ENCODE measurements around the gene TET1.
"Not testable (repeated sequence)": the region's sequence is repeated elsewhere in the genome, so short reads cannot be mapped to it uniquely, and the experiment has no call there.

Gene TET1

DNA sequence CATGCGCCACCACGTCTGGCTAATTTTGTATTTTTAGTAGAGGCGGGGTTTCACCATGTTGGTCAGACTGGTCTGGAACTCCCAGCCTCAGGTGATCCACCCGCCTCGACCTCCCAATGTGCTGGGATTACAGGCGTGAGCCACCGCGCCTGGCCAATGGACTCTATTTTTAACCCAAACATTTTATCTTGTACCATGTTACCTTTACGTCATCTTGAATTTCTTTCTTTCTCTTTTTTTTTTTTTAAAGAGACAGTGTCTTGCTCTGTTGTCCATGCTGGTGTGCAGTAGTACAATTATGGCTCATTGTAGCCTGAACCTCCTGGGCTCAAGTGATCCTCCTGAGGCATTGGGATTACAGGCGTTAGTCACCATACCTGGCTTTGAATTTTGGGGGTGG is 57.6 kb downstream of the TET1 start:
- not testable (repeated sequence) for DNase-seq

DNA sequence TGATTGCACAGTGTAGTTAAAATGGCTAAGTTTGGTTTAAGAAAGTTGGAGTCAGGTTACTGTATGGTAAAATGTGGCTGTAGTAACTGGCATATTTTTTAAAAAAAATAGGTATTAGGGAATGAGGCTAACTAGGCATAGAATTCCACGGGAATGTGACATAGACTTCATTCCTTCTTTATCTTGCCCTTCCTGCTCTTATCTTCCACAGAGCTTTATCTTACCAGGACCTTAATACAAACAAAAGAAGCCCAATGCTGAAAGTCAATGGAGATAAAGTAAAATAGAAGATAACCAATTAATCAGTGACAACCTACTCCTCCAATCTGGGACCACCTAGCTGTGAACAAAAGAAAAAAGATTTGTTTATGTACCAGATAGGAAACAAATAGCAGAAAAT is 58.1 kb downstream of the TET1 start:
- DNase-seq: no peak

GRCh38 chr10:68619595-68619994 is 59.5 kb downstream of the TET1 start:
- DNase-seq: no peak

DNA sequence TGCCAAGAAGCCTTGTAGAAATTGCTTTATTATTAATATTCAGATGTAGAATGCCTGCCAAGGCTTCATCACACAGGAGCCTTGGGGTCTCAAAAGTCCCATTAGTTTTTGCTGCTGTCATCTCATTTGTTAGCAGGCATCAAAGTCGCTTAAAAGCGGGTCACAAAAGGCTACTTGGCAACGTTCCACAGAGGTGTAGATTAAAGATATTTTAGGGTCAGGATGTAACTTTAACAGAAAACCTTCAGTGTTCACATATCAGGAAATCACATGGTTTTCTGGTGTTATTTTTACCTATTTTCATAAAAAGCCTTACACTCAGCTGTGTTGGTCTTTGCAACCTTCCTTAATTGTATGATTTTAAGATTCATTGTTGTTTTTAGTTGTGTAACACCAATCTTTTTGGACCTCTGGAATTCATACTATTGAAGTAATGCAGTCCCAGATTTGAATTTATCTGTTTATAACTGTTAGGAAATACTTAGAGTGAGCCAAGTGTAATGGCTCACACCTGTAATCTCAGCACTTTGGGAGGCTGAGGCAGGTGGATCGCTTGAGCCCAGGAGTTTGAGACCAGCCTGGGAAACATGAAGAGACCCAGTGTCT is 65.3 kb downstream of the TET1 start:
- DNase-seq: no peak

DNA sequence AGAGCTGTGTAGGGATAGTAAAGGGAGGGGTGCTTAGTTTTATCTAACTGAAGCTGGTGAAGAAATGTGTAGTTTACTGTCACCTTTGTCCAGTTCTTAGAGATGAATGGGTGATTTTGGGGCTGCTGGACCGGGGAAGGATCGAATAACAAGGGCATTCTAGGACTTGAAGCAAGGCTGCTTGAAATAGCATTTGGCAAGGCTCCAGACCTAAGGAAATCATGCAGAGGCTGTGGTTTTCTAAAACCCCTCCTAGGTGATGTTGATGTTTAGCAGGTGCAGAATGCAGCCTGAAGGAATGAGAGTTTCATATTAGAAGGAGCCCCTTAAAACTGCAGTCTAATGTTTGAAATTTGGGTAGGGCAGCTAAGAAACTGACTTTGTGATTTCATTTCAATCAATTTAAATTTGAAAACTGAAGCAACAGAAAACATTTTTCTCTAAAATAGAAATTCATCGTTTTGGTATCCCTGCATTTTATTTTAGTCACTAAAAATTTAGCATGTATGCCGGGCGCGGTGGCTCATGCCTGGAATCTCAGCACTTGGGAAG is 68.5 kb downstream of the TET1 start:
- peak; percentile 21 for DNase-seq

- not testable (repeated sequence) for DNase-seq
These were observed 72.1 kb downstream of the TET1 start for GRCh38 chr10:68632271-68632560.

DNA sequence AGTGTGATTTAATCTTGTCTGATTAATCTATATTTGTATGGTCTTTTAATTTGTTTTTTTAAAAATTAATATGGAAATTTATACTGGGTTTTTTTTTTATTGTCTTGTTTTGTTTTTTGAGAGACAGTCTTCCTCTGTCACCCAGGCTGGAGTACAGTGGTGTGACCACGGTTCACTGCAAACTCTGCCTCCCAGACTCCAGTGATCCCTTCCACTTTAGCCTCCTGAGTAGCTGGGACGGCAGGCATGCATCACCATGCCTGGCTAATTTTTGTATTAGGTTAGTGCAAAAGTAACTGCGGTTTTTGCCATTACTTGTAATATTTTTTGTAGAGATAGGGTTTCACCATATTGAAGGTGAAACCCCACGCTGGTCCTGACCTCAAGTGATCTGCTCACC is 73.1 kb downstream of the TET1 start:
- DNase-seq: no peak

DNA sequence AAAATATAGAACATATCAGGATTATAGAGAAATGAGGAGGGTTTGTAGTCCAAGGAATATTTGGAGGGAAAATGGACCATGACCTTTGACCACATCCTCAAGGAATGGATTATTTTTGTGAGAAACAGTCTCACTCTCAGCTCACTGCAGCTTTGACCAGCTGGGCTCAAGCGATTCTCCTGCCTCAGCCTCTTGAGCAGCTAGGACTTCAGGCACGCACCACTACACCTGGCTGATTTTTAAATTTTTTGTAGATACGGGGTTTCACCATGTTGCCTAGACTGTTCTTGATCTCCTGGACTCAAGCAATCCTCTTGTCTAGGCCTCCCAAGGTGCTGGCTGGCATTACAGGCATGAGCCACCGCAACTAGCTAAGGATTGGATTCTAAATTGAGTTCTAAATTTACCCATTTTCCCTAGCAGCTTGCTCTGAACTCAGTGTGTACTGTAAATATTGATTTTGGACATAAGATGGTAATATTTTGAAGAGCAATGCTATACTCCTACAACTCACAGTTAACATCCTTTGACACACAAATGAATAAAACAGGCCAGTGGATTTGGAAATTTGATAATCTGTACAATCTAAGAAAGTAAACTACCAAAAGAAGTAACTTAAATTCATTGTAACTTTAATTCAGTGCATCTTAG is 73.8 kb downstream of the TET1 start:
- DNase-seq: no peak

- DNase-seq: no peak
These were observed 76.2 kb downstream of the TET1 start for GRCh38 chr10:68636335-68636734.

- DNase-seq: not testable (repeated sequence)
These were observed 83.4 kb downstream of the TET1 start for GRCh38 chr10:68643550-68643949.

- DNase-seq: peak; percentile 90
These were observed 87.7 kb downstream of the TET1 start for GRCh38 chr10:68647672-68648341.

- no peak for DNase-seq
These were observed 95.5 kb downstream of the TET1 start for GRCh38 chr10:68655620-68656126.

- peak; percentile 83 for DNase-seq
These were observed 105.7 kb downstream of the TET1 start for GRCh38 chr10:68665841-68666240.

DNA sequence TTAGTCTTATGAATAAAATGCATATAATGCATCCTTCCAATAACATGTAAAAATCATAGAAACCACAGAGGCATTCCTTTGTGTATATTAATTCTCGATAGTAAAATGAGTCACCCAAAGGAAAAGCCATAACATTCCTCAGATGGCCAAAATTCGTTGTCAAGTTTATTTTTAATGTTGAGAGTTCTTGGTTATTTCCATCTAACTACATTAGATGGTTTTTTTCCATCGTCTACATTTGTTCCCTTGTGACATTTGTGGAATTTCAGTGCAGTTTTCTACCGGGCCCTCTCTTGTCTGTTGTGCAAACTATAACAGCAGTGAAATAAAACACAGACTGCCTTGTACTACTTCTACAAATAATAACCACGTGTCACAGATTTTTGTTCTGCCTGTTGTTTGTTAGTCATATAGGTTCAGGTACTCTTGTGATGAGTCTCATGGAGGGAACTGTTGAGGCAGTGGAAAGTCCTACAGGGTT is 106.2 kb downstream of the TET1 start:
- DNase-seq: peak; percentile 97

GRCh38 chr10:68668231-68668630 is 108.1 kb downstream of the TET1 start:
- DNase-seq: no peak

- DNase-seq: no peak
These were observed 108.8 kb downstream of the TET1 start for GRCh38 chr10:68668972-68669371.

GRCh38 chr10:68684413-68684812 is 124.3 kb downstream of the TET1 start:
- no peak for DNase-seq

DNA sequence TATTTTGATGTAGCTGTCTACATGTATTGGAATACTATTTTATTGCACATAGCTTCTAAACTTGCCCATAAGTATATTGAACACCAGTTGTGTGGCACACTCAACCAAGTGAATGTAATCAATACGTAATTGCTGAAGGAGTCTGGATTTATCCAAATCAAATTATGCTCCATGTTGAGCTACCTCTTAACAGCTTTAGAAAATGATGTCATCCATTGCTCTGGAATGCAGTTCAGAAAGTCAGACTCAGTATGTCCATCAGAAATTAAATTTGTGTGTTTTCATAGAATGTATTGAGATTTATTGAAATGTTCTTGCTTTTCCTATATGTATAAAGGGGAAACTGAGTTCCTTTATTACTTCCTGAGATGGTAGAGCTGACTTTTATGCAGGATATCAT is 135.9 kb downstream of the TET1 start:
- no peak for DNase-seq

DNA sequence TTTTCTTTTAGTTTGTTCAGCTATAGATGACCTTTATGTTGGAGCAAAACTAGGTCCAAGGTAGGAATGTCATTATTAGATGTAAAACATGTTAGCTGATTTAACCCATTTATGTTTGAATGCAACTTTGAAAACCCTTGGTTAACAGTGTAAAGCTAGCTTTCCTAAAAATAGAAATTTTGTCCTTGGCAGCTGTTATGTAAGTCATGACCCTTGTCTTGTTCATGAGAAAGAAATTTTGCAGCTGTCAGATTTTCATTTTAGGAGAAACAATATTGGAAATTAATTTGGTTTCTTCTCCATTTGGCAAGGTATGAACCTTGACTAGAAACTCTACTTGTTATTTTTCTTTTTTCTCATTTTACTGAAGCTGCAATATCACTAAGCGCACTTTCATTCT is 137.0 kb downstream of the TET1 start:
- no peak for DNase-seq

GRCh38 chr10:68700197-68700596 is 140.1 kb downstream of the TET1 start:
- no peak for DNase-seq

DNA sequence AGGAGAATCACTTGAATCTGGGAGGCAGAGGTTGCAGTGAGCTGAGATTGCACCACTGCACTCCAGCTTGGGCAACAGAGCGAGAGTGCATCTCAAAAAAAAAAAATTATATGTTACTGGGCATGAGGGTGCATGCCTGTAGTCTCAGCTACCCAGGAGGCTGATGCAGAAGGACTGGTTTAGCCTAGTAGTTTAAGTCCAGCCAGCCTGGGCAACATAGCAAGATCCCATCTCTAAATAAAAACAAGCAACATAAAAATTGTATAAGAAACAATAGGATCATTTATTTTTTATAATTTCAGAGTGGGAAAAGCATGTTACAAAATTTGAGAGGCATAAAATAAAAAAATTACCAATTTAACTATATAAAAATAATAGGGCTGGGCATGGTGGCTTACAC is 145.4 kb downstream of the TET1 start:
- DNase-seq: no peak

GRCh38 chr10:68708987-68709386 is 148.8 kb downstream of the TET1 start:
- not testable (repeated sequence) for DNase-seq

- DNase-seq: not testable (repeated sequence)
These were observed 152.9 kb downstream of the TET1 start for GRCh38 chr10:68713065-68713464.

- no peak for DNase-seq
These were observed 157.3 kb downstream of the TET1 start for GRCh38 chr10:68717435-68717834.

All from fibroblast of skin of right quadriceps (primary cell).